NB4 (cell line): ENCODE results near the gene OR8A1.

Experiments
- MAX ChIP-seq: IDR thresholded peaks from 2 replicates; pipeline ENCODE4 v1.6.1; 2011; ENCODE audit warnings: low read depth, low read length
- MYC ChIP-seq: IDR thresholded peaks from 2 replicates; pipeline ENCODE4 v1.6.1; 2011; ENCODE audit warnings: low read depth, low read length
- POLR2A ChIP-seq: IDR thresholded peaks from 2 replicates; pipeline ENCODE4 v1.6.1; 2011; ENCODE audit warnings: mild to moderate bottlenecking; ENCODE audit not compliant: insufficient read length; ENCODE audit errors: extremely low read depth
- TF ChIP-seq, protein P1 (sequence below): IDR thresholded peaks from one replicate; pipeline ENCODE4 v1.5.1; 2012; ENCODE audit warnings: low read depth, low read length

GRCh38 chr11:124520550-124520854 lies 49.3 kb upstream of the OR8A1 start:
- TF ChIP-seq, protein P1, sequence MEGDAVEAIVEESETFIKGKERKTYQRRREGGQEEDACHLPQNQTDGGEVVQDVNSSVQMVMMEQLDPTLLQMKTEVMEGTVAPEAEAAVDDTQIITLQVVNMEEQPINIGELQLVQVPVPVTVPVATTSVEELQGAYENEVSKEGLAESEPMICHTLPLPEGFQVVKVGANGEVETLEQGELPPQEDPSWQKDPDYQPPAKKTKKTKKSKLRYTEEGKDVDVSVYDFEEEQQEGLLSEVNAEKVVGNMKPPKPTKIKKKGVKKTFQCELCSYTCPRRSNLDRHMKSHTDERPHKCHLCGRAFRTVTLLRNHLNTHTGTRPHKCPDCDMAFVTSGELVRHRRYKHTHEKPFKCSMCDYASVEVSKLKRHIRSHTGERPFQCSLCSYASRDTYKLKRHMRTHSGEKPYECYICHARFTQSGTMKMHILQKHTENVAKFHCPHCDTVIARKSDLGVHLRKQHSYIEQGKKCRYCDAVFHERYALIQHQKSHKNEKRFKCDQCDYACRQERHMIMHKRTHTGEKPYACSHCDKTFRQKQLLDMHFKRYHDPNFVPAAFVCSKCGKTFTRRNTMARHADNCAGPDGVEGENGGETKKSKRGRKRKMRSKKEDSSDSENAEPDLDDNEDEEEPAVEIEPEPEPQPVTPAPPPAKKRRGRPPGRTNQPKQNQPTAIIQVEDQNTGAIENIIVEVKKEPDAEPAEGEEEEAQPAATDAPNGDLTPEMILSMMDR = no peak
- TF ChIP-seq POLR2A (no peak), MYC (no peak), MAX (no peak)
